ENCODE data around the gene CZIB. TPM values are rescaled to one million over a fixed set of nuclear protein-coding genes. Genes with fewer than 3 reads are reported as not detected.

The CZIB gene
- total RNA-seq = 10 to 100 TPM; 38.2 to 41.3 TPM

GRCh38 chr1:53220171-53220961, at the start of gene CZIB:
CZIB (minus strand) TSS chr1:53220634; CDS start chr1:53220575, 59 bp downstream.
- CTCF ChIA-PET = interaction anchor here (1.0 to 1.5 kb wide), 3 partner anchors 21 to 40 kb away, joined by 3 to 4 read pairs (median 3); no protein-coding TSS in a partner anchor
- Mint-ChIP-seq H3K27ac (peak within 1 kb of the TSS; percentile 92), H3K4me3 (peak within 1 kb of the TSS; percentile 89), H3K27me3 (no peaks in the 10 kb centered on the region), H3K36me3 (ENCODE audit: low read depth) (peaks cover 11% of the 10 kb centered on the region), H3K9me3 (no peaks in the 10 kb centered on the region), H3K4me1 (peaks cover 29% of the 10 kb centered on the region)
- peak; percentile 94 for DNase-seq
- POLR2A ChIA-PET = interaction anchor here (1.0 to 4.0 kb wide), 7 partner anchors 9 to 106 kb away, joined by 3 to 38 read pairs (median 11); partner anchors contain the start of genes CPT2 and MAGOH

- Mint-ChIP-seq H3K4me1 (no peaks in the 10 kb centered on the region), H3K27me3 (no peaks in the 10 kb centered on the region), H3K27ac (no peak overlapping the region), H3K36me3 (ENCODE audit: low read depth) (peaks cover 57% of the 10 kb centered on the region), H3K4me3 (no peak overlapping the region), H3K9me3 (no peaks in the 10 kb centered on the region)
- no peak for DNase-seq
- ChIA-PET POLR2A (no interaction called here), CTCF (no interaction called here)
These were observed 49.7 kb upstream of the CZIB start for GRCh38 chr1:53270107-53270506.

- Mint-ChIP-seq H3K27me3 (no peaks in the 10 kb centered on the region), H3K36me3 (ENCODE audit: low read depth) (peaks cover 67% of the 10 kb centered on the region), H3K27ac (no peak overlapping the region), H3K9me3 (no peaks in the 10 kb centered on the region), H3K4me3 (no peak overlapping the region), H3K4me1 (no peaks in the 10 kb centered on the region)
- no peak for DNase-seq
- ChIA-PET POLR2A (no interaction called here), CTCF (no interaction called here)
These were observed 47.3 kb upstream of the CZIB start for GRCh38 chr1:53267761-53268160.

- Mint-ChIP-seq H3K4me1 (no peaks in the 10 kb centered on the region), H3K9me3 (no peaks in the 10 kb centered on the region), H3K36me3 (ENCODE audit: low read depth) (peaks cover 72% of the 10 kb centered on the region), H3K27ac (no peak overlapping the region), H3K27me3 (no peaks in the 10 kb centered on the region), H3K4me3 (no peak overlapping the region)
- CTCF ChIA-PET = interaction anchor here (1.6 kb wide), 1 partner anchor 127 kb away, joined by 7 read pairs; no protein-coding TSS in a partner anchor
- POLR2A ChIA-PET = no interaction called here
- no peak for DNase-seq
These were observed 45.6 kb upstream of the CZIB start for GRCh38 chr1:53266038-53266437.

GRCh38 chr1:53265581-53265980, 45.1 kb upstream of the CZIB start:
- Mint-ChIP-seq H3K4me3 (no peak overlapping the region), H3K27ac (no peak overlapping the region), H3K27me3 (no peaks in the 10 kb centered on the region), H3K9me3 (no peaks in the 10 kb centered on the region), H3K36me3 (ENCODE audit: low read depth) (peaks cover 74% of the 10 kb centered on the region), H3K4me1 (no peaks in the 10 kb centered on the region)
- ChIA-PET CTCF (interaction anchor here (1.6 kb wide), 1 partner anchor 128 kb away, joined by 7 read pairs; no protein-coding TSS in a partner anchor), POLR2A (no interaction called here)
- DNase-seq = no peak

- ChIA-PET POLR2A (interaction anchor here (1.2 kb wide), 1 partner anchor 62 kb away, joined by 3 read pairs; no protein-coding TSS in a partner anchor), CTCF (no interaction called here)
- Mint-ChIP-seq H3K27ac (no peak overlapping the region), H3K4me1 (no peaks in the 10 kb centered on the region), H3K9me3 (no peaks in the 10 kb centered on the region), H3K36me3 (ENCODE audit: low read depth) (peaks cover 79% of the 10 kb centered on the region), H3K27me3 (no peaks in the 10 kb centered on the region), H3K4me3 (no peak overlapping the region)
- no peak for DNase-seq
These were observed 43.6 kb upstream of the CZIB start for GRCh38 chr1:53264048-53264447.

- CTCF ChIA-PET = no interaction called here
- H3K4me1 Mint-ChIP-seq = no peaks in the 10 kb centered on the region
These were observed 41.6 kb upstream of the CZIB start for GRCh38 chr1:53262000-53262399.

GRCh38 chr1:53260631-53261247, 40.3 kb upstream of the CZIB start:
- no peak for DNase-seq
- no peaks in the 10 kb centered on the region for H3K9me3 Mint-ChIP-seq
- POLR2A ChIA-PET = no interaction called here
- no peak overlapping the region for H3K27ac Mint-ChIP-seq
- CTCF ChIA-PET = no interaction called here
- no peak overlapping the region for H3K4me3 Mint-ChIP-seq
- H3K4me1 Mint-ChIP-seq = no peaks in the 10 kb centered on the region
- no peaks in the 10 kb centered on the region for H3K27me3 Mint-ChIP-seq
- H3K36me3 Mint-ChIP-seq (ENCODE audit: low read depth) = peaks cover 87% of the 10 kb centered on the region

More at GRCh38 chr1:53262000-53262399, 41.6 kb upstream of the CZIB start:
- no peaks in the 10 kb centered on the region for H3K27me3 Mint-ChIP-seq
- H3K27ac Mint-ChIP-seq = no peak overlapping the region
- no peak for DNase-seq
- no peaks in the 10 kb centered on the region for H3K9me3 Mint-ChIP-seq
- H3K4me3 Mint-ChIP-seq = no peak overlapping the region
- POLR2A ChIA-PET = no interaction called here
- H3K36me3 Mint-ChIP-seq (ENCODE audit: low read depth) = peaks cover 91% of the 10 kb centered on the region

- Mint-ChIP-seq H3K9me3 (no peaks in the 10 kb centered on the region), H3K27me3 (no peaks in the 10 kb centered on the region), H3K4me3 (no peak overlapping the region), H3K27ac (no peak overlapping the region), H3K36me3 (ENCODE audit: low read depth) (peaks cover 83% of the 10 kb centered on the region), H3K4me1 (no peaks in the 10 kb centered on the region)
- CTCF ChIA-PET = interaction anchor here (1.1 kb wide), 1 partner anchor 133 kb away, joined by 3 read pairs; no protein-coding TSS in a partner anchor
- POLR2A ChIA-PET = no interaction called here
- DNase-seq = no peak
These were observed 39.5 kb upstream of the CZIB start for GRCh38 chr1:53259932-53260331.

GRCh38 chr1:53258216-53258615, 37.8 kb upstream of the CZIB start:
- Mint-ChIP-seq H3K9me3 (no peaks in the 10 kb centered on the region), H3K36me3 (ENCODE audit: low read depth) (peaks cover 80% of the 10 kb centered on the region), H3K4me1 (no peaks in the 10 kb centered on the region), H3K4me3 (no peak overlapping the region), H3K27ac (no peak overlapping the region), H3K27me3 (no peaks in the 10 kb centered on the region)
- DNase-seq = no peak
- POLR2A ChIA-PET = no interaction called here
- CTCF ChIA-PET = no interaction called here

GRCh38 chr1:53257454-53258081, 37.1 kb upstream of the CZIB start:
- ChIA-PET CTCF (no interaction called here), POLR2A (no interaction called here)
- DNase-seq = no peak
- H3K4me3 Mint-ChIP-seq = no peak overlapping the region
- no peak overlapping the region for H3K27ac Mint-ChIP-seq
- H3K9me3 Mint-ChIP-seq = no peaks in the 10 kb centered on the region
- no peaks in the 10 kb centered on the region for H3K4me1 Mint-ChIP-seq
- H3K27me3 Mint-ChIP-seq = no peaks in the 10 kb centered on the region
- H3K36me3 Mint-ChIP-seq (ENCODE audit: low read depth) = peaks cover 74% of the 10 kb centered on the region

- POLR2A ChIA-PET = no interaction called here
- H3K27ac Mint-ChIP-seq = no peak overlapping the region
These were observed 36.3 kb upstream of the CZIB start for GRCh38 chr1:53256511-53257453.

More at GRCh38 chr1:53256511-53257453, 36.3 kb upstream of the CZIB start:
- CTCF ChIA-PET = no interaction called here
- Mint-ChIP-seq H3K9me3 (no peaks in the 10 kb centered on the region), H3K4me1 (no peaks in the 10 kb centered on the region), H3K36me3 (ENCODE audit: low read depth) (peaks cover 72% of the 10 kb centered on the region), H3K27me3 (no peaks in the 10 kb centered on the region), H3K4me3 (no peak overlapping the region)
- DNase-seq = no peak

All from activated CD4-positive, alpha-beta memory T cell treated with anti-CD3 and anti-CD28 coated beads, Interleukin-2, amount 10 ng/mL, durations not matched to agents 7 days and 5 days (primary cell).